Activated naive CD4-positive, alpha-beta T cell (primary cell): Measurements from ENCODE around the gene PPP4R4.
"Not testable (repeated sequence)": the region's sequence is repeated elsewhere in the genome, so short reads cannot be mapped to it uniquely, and the experiment has no call there.

Experiments used
- DNase-seq, 4 experiments: peaks; one replicate each; lab custom pipeline; 2025; lab: John Stamatoyannopoulos, UW

The PPP4R4 gene

GRCh38 chr14:94278731-94279130 is 104.6 kb downstream of the PPP4R4 start:
- no peak for DNase-seq

- no peak for DNase-seq
Observed at GRCh38 chr14:94282991-94283723, 109.0 kb downstream of the PPP4R4 start.

GRCh38 chr14:94284221-94284620 is 110.1 kb downstream of the PPP4R4 start:
- DNase-seq = no peak

- no peak for DNase-seq
Observed at GRCh38 chr14:94285158-94285557, 111.0 kb downstream of the PPP4R4 start.

GRCh38 chr14:94288610-94289465 is 114.7 kb downstream of the PPP4R4 start:
- no peak for DNase-seq

GRCh38 chr14:94290197-94290596 is 116.1 kb downstream of the PPP4R4 start:
- DNase-seq = no peak

GRCh38 chr14:94291159-94291905 is 117.2 kb downstream of the PPP4R4 start:
- no peak for DNase-seq

GRCh38 chr14:94291906-94292525 is 117.9 kb downstream of the PPP4R4 start:
- DNase-seq = no peak

GRCh38 chr14:94292526-94292871 is 118.4 kb downstream of the PPP4R4 start:
- DNase-seq = no peak

GRCh38 chr14:94292872-94293577 is 118.9 kb downstream of the PPP4R4 start, which contains the start of gene SERPINA10:
SERPINA10 (minus strand) TSS chr14:94293268; CDS start chr14:94290593, 2,675 bp downstream.
- no peak for DNase-seq

GRCh38 chr14:94293578-94293924 is 119.4 kb downstream of the PPP4R4 start:
- no peak for DNase-seq

- no peak for DNase-seq
Observed at GRCh38 chr14:94295360-94296180, 121.4 kb downstream of the PPP4R4 start.

- not testable (repeated sequence) for DNase-seq
Observed at GRCh38 chr14:94296181-94296545, 122.0 kb downstream of the PPP4R4 start.

GRCh38 chr14:94298130-94298529 is 124.0 kb downstream of the PPP4R4 start:
- DNase-seq = no peak

- no peak for DNase-seq
Observed at GRCh38 chr14:94303111-94303510, 129.0 kb downstream of the PPP4R4 start.

GRCh38 chr14:94304243-94304642 is 130.1 kb downstream of the PPP4R4 start:
- DNase-seq = no peak

- no peak for DNase-seq
Observed at GRCh38 chr14:94305620-94306019, 131.5 kb downstream of the PPP4R4 start.

GRCh38 chr14:94306047-94306978 is 132.2 kb downstream of the PPP4R4 start:
- DNase-seq = no peak

- no peak for DNase-seq
Observed at GRCh38 chr14:94307410-94307992, 133.4 kb downstream of the PPP4R4 start.
